GM23338 (cell line): ENCODE data around the gene TEX14. TPM values are rescaled to one million over a fixed set of nuclear protein-coding genes. Genes with fewer than 3 reads are reported as not detected.

Experiments used
- ATAC-seq: fragments of 200-7000 bp; cut with Tn5 transposase; 3 replicates; pipeline ENCODE4 v1.9.1; 2020
- DNase-seq: peaks from one replicate; pipeline ENCODE4 v3.0.0-alpha.2; 2015; ENCODE audit warnings: low spot score
- H2AFZ ChIP-seq: fragments of 200-600 bp; sonication (generic); 2 replicates; pipeline ENCODE4 v1.8.0; 2016; ENCODE audit warnings: antibody characterized with exemption, mild to moderate bottlenecking, moderate library complexity
- H3F3A ChIP-seq: fragments of 200-600 bp; sonication (generic); replicated peaks from 2 replicates; pipeline ENCODE4 v1.8.0; 2017; ENCODE audit warnings: antibody characterized with exemption, mixed run types, low read depth
- H3K27ac ChIP-seq: fragments of 200-600 bp; sonication (generic); 2 replicates; pipeline ENCODE4 v1.6.1; 2016; ENCODE audit warnings: low read depth
- H3K27me3 ChIP-seq: fragments of 200-600 bp; sonication (generic); 2 replicates; pipeline ENCODE4 v1.8.0; 2016; ENCODE audit warnings: mild to moderate bottlenecking, mixed run types, moderate library complexity; ENCODE audit not compliant: insufficient read depth
- H3K36me3 ChIP-seq: fragments of 200-600 bp; sonication (generic); 2 replicates; pipeline ENCODE4 v1.8.0; 2016; ENCODE audit warnings: mild to moderate bottlenecking; ENCODE audit not compliant: insufficient read depth
- H3K4me1 ChIP-seq: fragments of 200-600 bp; sonication (generic); 2 replicates; pipeline ENCODE4 v1.8.0; 2016; ENCODE audit warnings: mild to moderate bottlenecking, moderate library complexity; ENCODE audit not compliant: insufficient read depth
- H3K4me2 ChIP-seq: fragments of 200-600 bp; sonication (generic); 2 replicates; pipeline ENCODE4 v1.7.1; 2017; ENCODE audit warnings: mixed run types
- H3K4me3 ChIP-seq: fragments of 200-600 bp; sonication (generic); 2 replicates; pipeline ENCODE4 v1.6.1; 2016; ENCODE audit warnings: mixed run types
- H3K79me2 ChIP-seq: fragments of 200-600 bp; sonication (generic); replicated peaks from 2 replicates; pipeline ENCODE4 v1.8.0; 2017; ENCODE audit warnings: mild to moderate bottlenecking; ENCODE audit not compliant: insufficient read depth
- H3K9me2 ChIP-seq: fragments of 200-600 bp; sonication (generic); 2 replicates; pipeline ENCODE4 v1.8.0; 2017; ENCODE audit not compliant: insufficient read depth
- H4K20me1 ChIP-seq: fragments of 200-600 bp; sonication (generic); replicated peaks from 2 replicates; pipeline ENCODE4 v1.8.0; 2017; ENCODE audit warnings: mild to moderate bottlenecking; ENCODE audit not compliant: insufficient read depth
- H3K27ac Mint-ChIP-seq: 2 replicates; pipeline ENCODE4 v1.8.0; 2020; ENCODE audit warnings: inconsistent platforms, mild to moderate bottlenecking, moderate library complexity, mixed read lengths
- H3K27me3 Mint-ChIP-seq: 3 replicates; pipeline ENCODE4 v1.8.0; 2022; ENCODE audit warnings: low read depth, mild to moderate bottlenecking, moderate library complexity, mixed read lengths, inconsistent platforms; ENCODE audit not compliant: insufficient read depth, poor library complexity
- H3K36me3 Mint-ChIP-seq: 3 replicates; pipeline ENCODE4 v1.8.0; 2021; ENCODE audit warnings: low read depth, mild to moderate bottlenecking, inconsistent platforms, moderate library complexity, mixed read lengths
- H3K4me1 Mint-ChIP-seq: 3 replicates; pipeline ENCODE4 v1.8.0; 2020; ENCODE audit warnings: mild to moderate bottlenecking, inconsistent platforms, mixed read lengths
- H3K4me3 Mint-ChIP-seq: 3 replicates; pipeline ENCODE4 v1.8.0; 2021; ENCODE audit warnings: moderate library complexity, mild to moderate bottlenecking, inconsistent platforms, mixed read lengths
- H3K9me3 Mint-ChIP-seq: 3 replicates; pipeline ENCODE4 v1.8.0; 2020; ENCODE audit warnings: moderate library complexity, mild to moderate bottlenecking, inconsistent platforms, mixed read lengths
- CREB1 ChIP-seq: fragments of 250-450 bp; sonication (Bioruptor Pico); IDR thresholded peaks from 2 replicates; pipeline ENCODE4 v1.5.0; 2020; ENCODE audit warnings: low read depth, mild to moderate bottlenecking, moderate library complexity
- EZH2 ChIP-seq: fragments of 200-600 bp; sonication (generic); IDR thresholded peaks from one replicate; pipeline ENCODE4 v1.8.0; 2017; ENCODE audit warnings: antibody characterized with exemption, mild to moderate bottlenecking, low read depth; ENCODE audit not compliant: unreplicated experiment
- EZH2phosphoT487 ChIP-seq: fragments of 200-600 bp; sonication (generic); IDR thresholded peaks from one replicate; pipeline ENCODE4 v1.8.1; 2018; ENCODE audit warnings: antibody characterized with exemption; ENCODE audit not compliant: unreplicated experiment
- JUNB ChIP-seq: IDR thresholded peaks from one replicate; pipeline ENCODE4 v1.6.1; 2016; ENCODE audit warnings: antibody characterized with exemption; ENCODE audit not compliant: unreplicated experiment
- NANOG ChIP-seq: IDR thresholded peaks from 2 replicates; pipeline ENCODE4 v1.6.1; 2016; ENCODE audit warnings: antibody characterized with exemption, borderline replicate concordance
- POLR2AphosphoS5 ChIP-seq: IDR thresholded peaks from 2 replicates; pipeline ENCODE4 v1.6.1; 2016; ENCODE audit warnings: antibody characterized with exemption, low read depth
- STAT1 ChIP-seq: IDR thresholded peaks from one replicate; pipeline ENCODE4 v1.6.1; 2016; ENCODE audit warnings: antibody characterized with exemption; ENCODE audit not compliant: unreplicated experiment
- ZNF114 ChIP-seq: fragments of 250-450 bp; sonication (Bioruptor Pico); IDR thresholded peaks from 2 replicates; pipeline ENCODE4 v1.5.0; 2020; ENCODE audit warnings: mild to moderate bottlenecking, moderate library complexity
- ZNF331 ChIP-seq: fragments of 250-450 bp; sonication (Bioruptor Pico); IDR thresholded peaks from 2 replicates; pipeline ENCODE4 v1.5.0; 2020; ENCODE audit warnings: low read depth, mild to moderate bottlenecking, moderate library complexity
- polyA plus RNA-seq: library from polyadenylated mRNA; unstranded; fragments of >200 nt; fragmentation: Nextera tagmentation; extraction: Ambion mirVana; gene quantifications from 2 replicates; pipeline ENCODE4 v1.2.1, GENCODE V29; 2016
- total RNA-seq: library from RNA; depleted of rRNA; stranded (reverse); fragments of >200 nt; shearing (Covaris generic); gene quantifications from 2 replicates; pipeline ENCODE4 v1.2.3, GENCODE V29; 2014
- TF ChIP-seq, protein P1 (sequence below): IDR thresholded peaks from one replicate; pipeline ENCODE4 v1.6.1; 2018; ENCODE audit warnings: antibody characterized with exemption; ENCODE audit not compliant: unreplicated experiment
- TF ChIP-seq, protein P2 (sequence below): fragments of 250-450 bp; sonication (Bioruptor Pico); IDR thresholded peaks from 2 replicates; pipeline ENCODE4 v1.5.0; 2020; ENCODE audit warnings: mild to moderate bottlenecking, moderate library complexity
- TF ChIP-seq, protein P3 (sequence below), 2 experiments: fragments of 200-600 bp in 1 of 2; sonication (generic) in 1 of 2; conservative IDR thresholded peaks; 2 replicates each; pipeline versions ENCODE4 v1.5.1 to v1.6.1; 2016 to 2017; ENCODE audit warnings: antibody characterized with exemption in 2 of 2, low read depth in 2 of 2, mild to moderate bottlenecking in 2 of 2, moderate library complexity in 1 of 2
- TF ChIP-seq, protein P4 (sequence below): IDR thresholded peaks from 2 replicates; pipeline ENCODE4 v1.6.1; 2016; ENCODE audit warnings: antibody characterized with exemption

The TEX14 gene
- total and polyA plus RNA-seq, 2 experiments from 2014 or later = 0.80 to 2.6 TPM

GRCh38 chr17:58601976-58602375 lies 89.9 kb downstream of the TEX14 start:
- H3K4me3 ChIP-seq = no peak overlapping the region
- H3K4me1 ChIP-seq = peaks cover 10% of the 10 kb centered on the region
- H3K79me2 ChIP-seq = no peaks in the 10 kb centered on the region
- H3K9me2 ChIP-seq = no peaks in the 10 kb centered on the region
- Mint-ChIP-seq H3K4me3 (no peak overlapping the region), H3K27ac (no peak overlapping the region), H3K9me3 (no peaks in the 10 kb centered on the region), H3K36me3 (no peaks in the 10 kb centered on the region), H3K4me1 (peaks cover 9% of the 10 kb centered on the region; the same call in 2 of the 3 replicates), H3K27me3 (no peaks in the 10 kb centered on the region)
- H3K27ac ChIP-seq = no peak overlapping the region
- DNase-seq (no peak), ATAC-seq (peak; percentile 88)
- no peaks in the 10 kb centered on the region for H3K27me3 ChIP-seq
- H3K36me3 ChIP-seq = no peaks in the 10 kb centered on the region
- TF ChIP-seq ZNF114 (CRISPR knock-in tag) = no peak
- TF ChIP-seq, protein P1, sequence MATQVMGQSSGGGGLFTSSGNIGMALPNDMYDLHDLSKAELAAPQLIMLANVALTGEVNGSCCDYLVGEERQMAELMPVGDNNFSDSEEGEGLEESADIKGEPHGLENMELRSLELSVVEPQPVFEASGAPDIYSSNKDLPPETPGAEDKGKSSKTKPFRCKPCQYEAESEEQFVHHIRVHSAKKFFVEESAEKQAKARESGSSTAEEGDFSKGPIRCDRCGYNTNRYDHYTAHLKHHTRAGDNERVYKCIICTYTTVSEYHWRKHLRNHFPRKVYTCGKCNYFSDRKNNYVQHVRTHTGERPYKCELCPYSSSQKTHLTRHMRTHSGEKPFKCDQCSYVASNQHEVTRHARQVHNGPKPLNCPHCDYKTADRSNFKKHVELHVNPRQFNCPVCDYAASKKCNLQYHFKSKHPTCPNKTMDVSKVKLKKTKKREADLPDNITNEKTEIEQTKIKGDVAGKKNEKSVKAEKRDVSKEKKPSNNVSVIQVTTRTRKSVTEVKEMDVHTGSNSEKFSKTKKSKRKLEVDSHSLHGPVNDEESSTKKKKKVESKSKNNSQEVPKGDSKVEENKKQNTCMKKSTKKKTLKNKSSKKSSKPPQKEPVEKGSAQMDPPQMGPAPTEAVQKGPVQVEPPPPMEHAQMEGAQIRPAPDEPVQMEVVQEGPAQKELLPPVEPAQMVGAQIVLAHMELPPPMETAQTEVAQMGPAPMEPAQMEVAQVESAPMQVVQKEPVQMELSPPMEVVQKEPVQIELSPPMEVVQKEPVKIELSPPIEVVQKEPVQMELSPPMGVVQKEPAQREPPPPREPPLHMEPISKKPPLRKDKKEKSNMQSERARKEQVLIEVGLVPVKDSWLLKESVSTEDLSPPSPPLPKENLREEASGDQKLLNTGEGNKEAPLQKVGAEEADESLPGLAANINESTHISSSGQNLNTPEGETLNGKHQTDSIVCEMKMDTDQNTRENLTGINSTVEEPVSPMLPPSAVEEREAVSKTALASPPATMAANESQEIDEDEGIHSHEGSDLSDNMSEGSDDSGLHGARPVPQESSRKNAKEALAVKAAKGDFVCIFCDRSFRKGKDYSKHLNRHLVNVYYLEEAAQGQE = no peak
- TF ChIP-seq, protein P2, sequence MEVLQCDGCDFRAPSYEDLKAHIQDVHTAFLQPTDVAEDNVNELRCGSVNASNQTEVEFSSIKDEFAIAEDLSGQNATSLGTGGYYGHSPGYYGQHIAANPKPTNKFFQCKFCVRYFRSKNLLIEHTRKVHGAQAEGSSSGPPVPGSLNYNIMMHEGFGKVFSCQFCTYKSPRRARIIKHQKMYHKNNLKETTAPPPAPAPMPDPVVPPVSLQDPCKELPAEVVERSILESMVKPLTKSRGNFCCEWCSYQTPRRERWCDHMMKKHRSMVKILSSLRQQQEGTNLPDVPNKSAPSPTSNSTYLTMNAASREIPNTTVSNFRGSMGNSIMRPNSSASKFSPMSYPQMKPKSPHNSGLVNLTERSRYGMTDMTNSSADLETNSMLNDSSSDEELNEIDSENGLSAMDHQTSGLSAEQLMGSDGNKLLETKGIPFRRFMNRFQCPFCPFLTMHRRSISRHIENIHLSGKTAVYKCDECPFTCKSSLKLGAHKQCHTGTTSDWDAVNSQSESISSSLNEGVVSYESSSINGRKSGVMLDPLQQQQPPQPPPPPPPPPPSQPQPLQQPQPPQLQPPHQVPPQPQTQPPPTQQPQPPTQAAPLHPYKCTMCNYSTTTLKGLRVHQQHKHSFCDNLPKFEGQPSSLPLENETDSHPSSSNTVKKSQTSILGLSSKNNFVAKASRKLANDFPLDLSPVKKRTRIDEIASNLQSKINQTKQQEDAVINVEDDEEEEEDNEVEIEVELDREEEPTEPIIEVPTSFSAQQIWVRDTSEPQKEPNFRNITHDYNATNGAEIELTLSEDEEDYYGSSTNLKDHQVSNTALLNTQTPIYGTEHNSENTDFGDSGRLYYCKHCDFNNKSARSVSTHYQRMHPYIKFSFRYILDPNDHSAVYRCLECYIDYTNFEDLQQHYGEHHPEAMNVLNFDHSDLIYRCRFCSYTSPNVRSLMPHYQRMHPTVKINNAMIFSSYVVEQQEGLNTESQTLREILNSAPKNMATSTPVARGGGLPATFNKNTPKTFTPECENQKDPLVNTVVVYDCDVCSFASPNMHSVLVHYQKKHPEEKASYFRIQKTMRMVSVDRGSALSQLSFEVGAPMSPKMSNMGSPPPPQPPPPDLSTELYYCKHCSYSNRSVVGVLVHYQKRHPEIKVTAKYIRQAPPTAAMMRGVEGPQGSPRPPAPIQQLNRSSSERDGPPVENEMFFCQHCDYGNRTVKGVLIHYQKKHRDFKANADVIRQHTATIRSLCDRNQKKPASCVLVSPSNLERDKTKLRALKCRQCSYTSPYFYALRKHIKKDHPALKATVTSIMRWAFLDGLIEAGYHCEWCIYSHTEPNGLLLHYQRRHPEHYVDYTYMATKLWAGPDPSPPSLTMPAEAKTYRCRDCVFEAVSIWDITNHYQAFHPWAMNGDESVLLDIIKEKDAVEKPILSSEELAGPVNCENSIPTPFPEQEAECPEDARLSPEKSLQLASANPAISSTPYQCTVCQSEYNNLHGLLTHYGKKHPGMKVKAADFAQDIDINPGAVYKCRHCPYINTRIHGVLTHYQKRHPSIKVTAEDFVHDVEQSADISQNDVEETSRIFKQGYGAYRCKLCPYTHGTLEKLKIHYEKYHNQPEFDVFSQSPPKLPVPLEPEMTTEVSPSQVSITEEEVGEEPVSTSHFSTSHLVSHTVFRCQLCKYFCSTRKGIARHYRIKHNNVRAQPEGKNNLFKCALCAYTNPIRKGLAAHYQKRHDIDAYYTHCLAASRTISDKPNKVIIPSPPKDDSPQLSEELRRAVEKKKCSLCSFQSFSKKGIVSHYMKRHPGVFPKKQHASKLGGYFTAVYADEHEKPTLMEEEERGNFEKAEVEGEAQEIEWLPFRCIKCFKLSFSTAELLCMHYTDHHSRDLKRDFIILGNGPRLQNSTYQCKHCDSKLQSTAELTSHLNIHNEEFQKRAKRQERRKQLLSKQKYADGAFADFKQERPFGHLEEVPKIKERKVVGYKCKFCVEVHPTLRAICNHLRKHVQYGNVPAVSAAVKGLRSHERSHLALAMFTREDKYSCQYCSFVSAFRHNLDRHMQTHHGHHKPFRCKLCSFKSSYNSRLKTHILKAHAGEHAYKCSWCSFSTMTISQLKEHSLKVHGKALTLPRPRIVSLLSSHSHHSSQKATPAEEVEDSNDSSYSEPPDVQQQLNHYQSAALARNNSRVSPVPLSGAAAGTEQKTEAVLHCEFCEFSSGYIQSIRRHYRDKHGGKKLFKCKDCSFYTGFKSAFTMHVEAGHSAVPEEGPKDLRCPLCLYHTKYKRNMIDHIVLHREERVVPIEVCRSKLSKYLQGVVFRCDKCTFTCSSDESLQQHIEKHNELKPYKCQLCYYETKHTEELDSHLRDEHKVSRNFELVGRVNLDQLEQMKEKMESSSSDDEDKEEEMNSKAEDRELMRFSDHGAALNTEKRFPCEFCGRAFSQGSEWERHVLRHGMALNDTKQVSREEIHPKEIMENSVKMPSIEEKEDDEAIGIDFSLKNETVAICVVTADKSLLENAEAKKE (CRISPR knock-in tag) = no peak
- TF ChIP-seq EZH2 = no peak
- no peak for TF ChIP-seq JUNB
- TF ChIP-seq, protein P3, sequence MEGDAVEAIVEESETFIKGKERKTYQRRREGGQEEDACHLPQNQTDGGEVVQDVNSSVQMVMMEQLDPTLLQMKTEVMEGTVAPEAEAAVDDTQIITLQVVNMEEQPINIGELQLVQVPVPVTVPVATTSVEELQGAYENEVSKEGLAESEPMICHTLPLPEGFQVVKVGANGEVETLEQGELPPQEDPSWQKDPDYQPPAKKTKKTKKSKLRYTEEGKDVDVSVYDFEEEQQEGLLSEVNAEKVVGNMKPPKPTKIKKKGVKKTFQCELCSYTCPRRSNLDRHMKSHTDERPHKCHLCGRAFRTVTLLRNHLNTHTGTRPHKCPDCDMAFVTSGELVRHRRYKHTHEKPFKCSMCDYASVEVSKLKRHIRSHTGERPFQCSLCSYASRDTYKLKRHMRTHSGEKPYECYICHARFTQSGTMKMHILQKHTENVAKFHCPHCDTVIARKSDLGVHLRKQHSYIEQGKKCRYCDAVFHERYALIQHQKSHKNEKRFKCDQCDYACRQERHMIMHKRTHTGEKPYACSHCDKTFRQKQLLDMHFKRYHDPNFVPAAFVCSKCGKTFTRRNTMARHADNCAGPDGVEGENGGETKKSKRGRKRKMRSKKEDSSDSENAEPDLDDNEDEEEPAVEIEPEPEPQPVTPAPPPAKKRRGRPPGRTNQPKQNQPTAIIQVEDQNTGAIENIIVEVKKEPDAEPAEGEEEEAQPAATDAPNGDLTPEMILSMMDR (conservative IDR thresholded peaks at IDR 0.05; ENCODE audit: low read depth in 2 of 2) = no peak
- TF ChIP-seq, protein P4, sequence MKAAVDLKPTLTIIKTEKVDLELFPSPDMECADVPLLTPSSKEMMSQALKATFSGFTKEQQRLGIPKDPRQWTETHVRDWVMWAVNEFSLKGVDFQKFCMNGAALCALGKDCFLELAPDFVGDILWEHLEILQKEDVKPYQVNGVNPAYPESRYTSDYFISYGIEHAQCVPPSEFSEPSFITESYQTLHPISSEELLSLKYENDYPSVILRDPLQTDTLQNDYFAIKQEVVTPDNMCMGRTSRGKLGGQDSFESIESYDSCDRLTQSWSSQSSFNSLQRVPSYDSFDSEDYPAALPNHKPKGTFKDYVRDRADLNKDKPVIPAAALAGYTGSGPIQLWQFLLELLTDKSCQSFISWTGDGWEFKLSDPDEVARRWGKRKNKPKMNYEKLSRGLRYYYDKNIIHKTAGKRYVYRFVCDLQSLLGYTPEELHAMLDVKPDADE = no peak
- no peak for TF ChIP-seq ZNF331 (CRISPR knock-in tag)
- no peak for TF ChIP-seq STAT1
- TF ChIP-seq CREB1 (CRISPR knock-in tag) = no peak
- TF ChIP-seq POLR2AphosphoS5 = no peak
- TF ChIP-seq EZH2phosphoT487 = no peak
- TF ChIP-seq NANOG = no peak
- no peaks in the 10 kb centered on the region for H3F3A ChIP-seq
- H3K4me2 ChIP-seq = peak overlapping the region; percentile 44
- H4K20me1 ChIP-seq = no peaks in the 10 kb centered on the region; the same call in 1 of the 2 replicates
- H2AFZ ChIP-seq = no peak overlapping the region
